Measurements from ENCODE around the gene ACKR3.

Gene ACKR3

GRCh38 chr2:236569573-236569973 lies at the start of gene ACKR3:
Gene ACKR3 (plus strand): TSS chr2:236569825. CDS start chr2:236580466, 10,641 bp downstream.
- FAIRE-seq: peak; percentile 70

DNA sequence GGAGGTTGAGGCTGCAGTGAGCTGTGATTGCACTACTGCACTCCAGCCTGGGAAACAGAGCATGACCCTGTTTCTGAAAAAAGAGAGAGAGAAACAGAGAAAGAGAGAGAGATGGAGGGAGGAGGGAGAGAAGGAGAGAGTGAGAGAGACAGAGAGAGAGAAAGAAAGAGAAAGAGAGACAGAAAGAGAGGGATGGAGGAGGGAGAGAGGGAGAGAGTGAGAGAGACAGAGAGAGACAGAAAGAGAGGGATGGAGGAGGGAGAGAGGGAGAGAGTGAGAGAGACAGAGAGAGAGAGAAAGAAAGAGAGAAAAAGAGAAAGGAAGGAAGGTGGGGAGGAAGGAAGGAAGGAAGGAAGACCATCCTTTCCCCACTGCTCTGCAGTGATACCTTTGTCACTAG lies 48.1 kb upstream of the ACKR3 start:
- no peak for FAIRE-seq

DNA sequence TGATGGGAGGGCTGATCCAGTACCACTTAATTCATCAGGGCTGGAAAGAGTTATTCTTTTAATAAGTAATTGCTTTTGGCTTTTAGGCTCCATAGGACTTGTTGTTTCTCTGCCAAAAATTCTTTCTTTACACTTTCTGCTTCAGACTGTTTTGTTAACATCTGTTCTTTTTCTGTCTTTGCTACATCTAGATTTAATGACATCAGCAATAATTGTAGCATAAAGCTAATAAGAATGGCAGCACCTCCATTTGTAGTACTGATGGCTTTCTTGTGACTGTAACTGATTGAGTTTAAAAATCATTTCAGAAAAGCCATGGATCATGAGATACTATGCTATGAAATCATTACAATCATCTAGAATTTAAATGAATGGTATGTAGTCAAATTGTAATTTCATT lies 46.4 kb upstream of the ACKR3 start:
- no peak for FAIRE-seq

- FAIRE-seq: no peak
Observed at GRCh38 chr2:236525411-236525997, 44.1 kb upstream of the ACKR3 start.

GRCh38 chr2:236526455-236527158 lies 43.0 kb upstream of the ACKR3 start:
- FAIRE-seq: no peak

DNA sequence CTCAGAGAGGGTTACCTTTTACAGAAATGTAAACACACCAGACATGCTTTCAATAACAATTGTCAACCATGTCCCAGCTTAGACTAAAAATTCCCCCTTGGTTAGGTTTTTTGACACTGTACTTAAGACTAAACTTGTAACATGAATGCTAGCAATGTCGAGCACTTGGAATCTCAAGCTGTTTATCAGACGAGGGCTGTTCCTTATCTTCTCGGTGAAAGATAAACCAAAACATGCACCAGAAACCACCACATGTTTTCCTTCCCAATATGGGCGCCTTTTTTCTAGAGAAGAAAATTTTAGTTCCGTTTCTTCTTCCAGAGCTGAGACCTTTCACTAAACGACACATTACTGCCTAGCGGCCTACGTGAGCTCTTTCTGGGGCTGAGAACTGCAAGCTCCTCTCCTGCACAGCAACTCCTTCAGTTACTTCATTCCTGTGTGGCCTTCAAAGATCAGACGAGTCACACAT lies 42.4 kb upstream of the ACKR3 start:
- FAIRE-seq: no peak

DNA sequence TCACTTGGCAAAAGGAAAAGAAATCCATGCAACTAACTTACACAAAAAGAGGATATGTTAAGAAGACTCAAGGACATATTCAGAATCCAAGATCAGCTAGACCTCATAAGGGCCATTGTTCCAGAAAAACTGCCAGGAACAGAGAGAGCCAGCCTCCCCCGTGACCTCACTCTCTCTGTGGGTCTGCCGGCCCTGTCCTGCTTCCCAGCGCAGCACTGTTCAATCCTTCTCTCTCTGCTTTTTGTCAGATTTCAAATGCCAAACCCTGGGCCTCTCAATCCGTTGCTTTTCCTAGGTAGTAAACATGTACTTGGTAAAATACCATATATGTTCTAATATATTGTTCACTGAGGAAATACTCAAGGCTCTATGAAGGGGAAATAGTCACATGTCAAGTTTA lies 40.0 kb upstream of the ACKR3 start:
- FAIRE-seq: no peak

DNA sequence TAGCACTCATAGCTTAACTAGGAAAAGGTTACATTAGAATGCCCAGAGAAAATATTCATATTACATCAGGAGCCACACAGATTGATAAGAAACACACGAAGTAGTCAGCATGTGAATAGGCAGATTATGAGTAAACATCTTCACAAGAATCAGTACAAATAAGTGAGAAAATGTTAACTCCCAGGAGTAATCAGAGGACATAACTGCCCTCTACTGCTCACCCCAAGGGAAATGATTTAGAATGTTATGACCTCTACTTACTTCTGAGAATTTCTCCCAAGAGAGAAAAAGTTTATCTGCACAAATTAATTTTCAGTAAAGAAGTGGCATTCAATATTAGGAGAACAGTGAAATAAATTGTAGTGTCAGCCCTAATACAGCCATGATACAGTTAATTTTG lies 39.1 kb upstream of the ACKR3 start:
- FAIRE-seq: no peak

GRCh38 chr2:236531195-236531594 lies 38.4 kb upstream of the ACKR3 start:
- no peak for FAIRE-seq

DNA sequence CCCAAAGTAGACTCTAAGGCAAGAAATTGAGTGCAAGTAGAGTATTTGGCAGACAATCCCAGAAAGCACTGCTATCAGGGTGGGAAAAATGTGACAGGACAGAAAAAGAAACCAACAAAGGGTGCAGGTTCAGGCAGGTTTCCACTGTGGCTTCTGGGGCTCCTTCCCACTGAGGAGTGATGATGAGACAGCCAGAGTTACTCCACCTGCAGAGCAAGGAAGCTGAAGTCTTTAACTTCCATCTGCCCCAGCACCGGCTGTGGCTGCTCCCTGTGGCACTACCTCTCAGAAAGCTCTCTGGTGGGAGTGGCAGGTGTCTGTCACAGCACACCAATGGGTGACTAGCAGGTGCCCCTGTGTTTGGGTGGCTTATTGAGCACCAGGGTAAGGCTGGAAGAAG lies 37.6 kb upstream of the ACKR3 start:
- no peak for FAIRE-seq

DNA sequence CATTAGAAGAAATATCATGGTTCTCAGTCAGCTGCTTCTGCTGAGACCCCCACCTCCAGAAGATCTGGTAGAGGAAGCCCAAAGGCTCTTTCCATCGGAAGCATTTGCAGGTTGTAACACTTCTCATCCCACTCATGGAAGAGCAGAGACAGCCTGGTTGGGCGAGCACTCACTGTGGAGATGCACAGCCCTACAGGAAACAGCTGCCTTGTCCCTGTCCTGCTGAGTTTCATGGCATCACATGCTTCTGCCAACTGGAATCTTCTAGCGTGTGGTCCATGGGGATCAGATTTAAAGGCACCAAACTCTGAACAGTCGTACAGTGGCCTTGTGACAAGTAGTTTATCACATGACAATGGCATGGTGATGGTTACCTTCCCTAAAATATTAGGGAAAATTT lies 36.3 kb upstream of the ACKR3 start:
- FAIRE-seq: no peak

DNA sequence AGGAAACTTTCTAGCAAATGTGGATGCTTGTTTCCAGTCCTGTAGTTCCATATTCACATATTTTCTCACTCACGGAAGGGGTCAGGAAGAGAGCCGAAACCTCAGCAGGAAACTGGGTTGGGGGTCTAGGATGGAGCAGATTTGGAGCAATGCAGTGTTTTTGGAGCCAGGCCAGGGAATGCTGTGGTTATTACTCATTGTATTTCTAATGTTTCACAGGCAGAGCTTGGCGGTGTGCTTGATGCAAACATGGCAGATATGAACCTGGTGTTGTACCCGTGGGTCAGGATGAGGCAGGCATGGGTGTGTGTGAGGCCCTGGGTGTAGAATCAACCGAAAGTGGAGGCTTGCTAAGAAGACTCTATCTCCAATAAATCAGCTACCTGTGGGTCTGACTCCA lies 34.6 kb upstream of the ACKR3 start:
- no peak for FAIRE-seq

DNA sequence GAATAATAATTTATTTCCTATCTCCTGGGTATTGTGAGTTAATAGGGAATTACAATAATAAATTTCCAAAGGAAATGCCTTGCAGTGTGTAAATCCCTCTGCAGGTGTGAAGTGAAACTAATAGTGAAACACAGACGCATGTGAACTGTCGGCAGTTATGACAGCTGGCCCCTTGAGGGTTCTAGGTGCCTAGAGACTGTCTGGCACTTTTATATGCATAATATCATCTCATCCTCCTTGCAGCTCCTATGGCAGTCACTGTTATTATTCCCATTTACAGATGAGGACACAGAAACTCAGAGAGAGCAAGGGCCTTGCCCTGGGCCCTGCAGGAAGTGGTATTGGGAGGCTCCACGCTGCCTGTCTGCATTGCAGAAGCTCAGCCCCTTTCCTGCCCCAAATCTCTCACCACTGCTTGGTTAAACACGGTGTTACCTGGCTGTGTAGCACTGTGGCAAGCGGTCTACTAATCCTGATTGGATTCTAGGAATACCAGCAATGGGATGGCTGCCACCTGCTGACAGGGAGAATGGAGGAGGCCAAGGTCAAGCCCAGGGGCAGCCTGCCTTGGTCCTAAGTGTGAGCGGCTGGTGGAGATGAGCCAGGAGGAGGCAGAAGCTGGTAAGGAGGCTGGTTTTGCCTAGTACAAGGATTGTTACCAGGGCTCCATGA lies 32.8 kb upstream of the ACKR3 start:
- no peak for FAIRE-seq

DNA sequence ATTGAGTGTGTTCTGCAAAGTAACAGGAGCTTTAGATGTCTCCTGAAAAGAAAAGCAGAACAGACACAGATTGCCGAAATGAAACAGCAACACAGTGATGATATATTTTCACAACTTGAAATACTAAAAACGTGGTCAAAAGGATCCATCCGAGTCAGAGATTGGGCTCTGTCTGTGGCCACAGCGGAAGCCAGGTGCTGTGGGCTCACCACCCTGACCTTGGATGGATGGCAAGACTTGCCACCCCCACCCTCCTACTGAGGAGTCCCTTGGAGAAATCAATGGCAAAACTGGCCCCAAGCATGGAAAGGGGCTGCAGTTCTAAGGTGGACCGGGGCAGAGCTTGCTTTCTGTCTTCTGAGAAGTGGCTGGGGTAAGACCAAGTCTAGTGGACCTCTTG lies 31.4 kb upstream of the ACKR3 start:
- FAIRE-seq: no peak

- FAIRE-seq: no peak
Observed at GRCh38 chr2:236541008-236541562, 28.5 kb upstream of the ACKR3 start.

DNA sequence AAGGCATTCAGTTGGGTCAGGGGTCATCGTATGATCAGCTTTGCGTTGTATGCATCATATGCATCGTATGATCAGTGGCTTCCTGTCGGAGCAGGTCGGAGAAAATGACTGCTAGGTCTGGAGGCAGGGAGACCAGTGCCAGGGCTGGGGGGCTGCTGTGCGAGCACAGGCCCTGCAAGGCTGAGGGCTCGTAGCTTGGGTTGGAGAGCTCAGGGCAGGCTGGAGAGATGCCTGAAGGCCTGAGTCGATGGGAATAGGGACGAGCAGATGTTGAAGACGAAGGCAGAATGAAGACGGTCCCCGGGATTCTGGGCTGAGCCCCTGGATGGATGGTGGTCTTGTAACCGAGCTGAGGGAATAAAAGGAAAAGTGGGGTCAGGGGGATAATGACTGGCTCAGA lies 25.3 kb upstream of the ACKR3 start:
- no peak for FAIRE-seq

- no peak for FAIRE-seq
Observed at GRCh38 chr2:236545248-236545658, 24.4 kb upstream of the ACKR3 start.

GRCh38 chr2:236545814-236546480 lies 23.7 kb upstream of the ACKR3 start:
- FAIRE-seq: no peak

- no peak for FAIRE-seq
Observed at GRCh38 chr2:236546561-236547002, 23.0 kb upstream of the ACKR3 start.

- no peak for FAIRE-seq
Observed at GRCh38 chr2:236547725-236548124, 21.9 kb upstream of the ACKR3 start.

DNA sequence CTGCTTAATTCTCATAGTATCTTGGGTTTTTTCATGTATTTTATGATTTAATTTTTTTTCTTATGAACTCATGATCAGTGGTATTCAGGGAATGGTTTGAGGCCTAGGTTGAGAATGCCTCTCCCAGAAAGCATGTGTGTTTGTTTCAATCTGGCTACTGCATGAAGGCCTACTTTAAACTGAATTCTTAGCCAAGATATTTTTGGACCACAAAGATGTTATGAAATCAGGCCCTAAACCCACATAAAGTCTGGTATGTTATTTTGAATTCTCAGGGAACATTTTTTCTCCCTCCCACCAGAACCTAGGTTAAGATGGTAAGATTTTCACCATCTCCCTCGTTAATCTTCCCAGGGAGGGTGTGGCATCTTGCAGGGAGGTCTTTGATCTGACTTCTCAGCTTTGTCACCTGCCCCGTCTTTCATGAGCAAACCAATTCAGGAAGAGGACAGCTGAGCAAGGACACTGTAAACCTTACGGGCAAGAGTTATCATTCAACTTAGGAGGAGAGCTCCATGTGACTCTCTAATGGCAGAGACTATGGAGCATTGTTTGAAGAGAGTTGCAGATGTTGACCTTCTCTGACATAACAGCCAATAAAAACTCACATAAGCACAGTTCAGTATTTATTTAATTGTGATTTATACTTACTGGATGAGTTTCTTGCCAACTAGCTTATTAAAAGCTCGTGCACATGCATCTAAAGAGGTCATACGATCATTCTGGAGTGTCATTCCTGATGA lies 21.3 kb upstream of the ACKR3 start:
- FAIRE-seq: peak; percentile 99

DNA sequence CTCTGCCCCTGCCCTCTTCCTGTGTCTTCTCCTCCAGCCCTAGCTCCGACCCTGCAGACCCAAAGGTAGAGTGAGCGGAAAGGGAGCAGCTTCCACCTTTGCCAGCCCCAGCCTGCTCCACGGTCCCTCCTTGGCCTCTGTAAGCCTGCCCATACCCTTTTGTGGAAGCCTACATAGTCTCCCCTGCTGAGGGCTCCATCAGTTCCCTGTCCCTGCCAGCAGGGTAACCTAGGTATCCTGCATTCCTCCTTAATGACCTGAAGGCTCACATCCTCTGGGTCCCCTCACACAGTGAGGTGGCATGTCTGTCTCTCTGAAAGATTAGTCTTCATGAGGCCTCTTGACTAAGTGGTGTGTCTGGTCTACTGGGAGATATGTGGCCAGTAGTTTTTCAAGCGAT lies 20.5 kb upstream of the ACKR3 start:
- no peak for FAIRE-seq
